GM18867 (cell line): ENCODE results near the gene C6orf89.
"Not testable (repeated sequence)": the region's sequence is repeated elsewhere in the genome, so short reads cannot be mapped to it uniquely, and the experiment has no call there.

Experiments used
- ATAC-seq: cut with Tn5 transposase; IDR thresholded peaks from one replicate; pipeline ENCODE4 v1.9.1; 2021; ENCODE audit warnings: mild to moderate bottlenecking, moderate library complexity; ENCODE audit not compliant: unreplicated experiment

Gene C6orf89

DNA sequence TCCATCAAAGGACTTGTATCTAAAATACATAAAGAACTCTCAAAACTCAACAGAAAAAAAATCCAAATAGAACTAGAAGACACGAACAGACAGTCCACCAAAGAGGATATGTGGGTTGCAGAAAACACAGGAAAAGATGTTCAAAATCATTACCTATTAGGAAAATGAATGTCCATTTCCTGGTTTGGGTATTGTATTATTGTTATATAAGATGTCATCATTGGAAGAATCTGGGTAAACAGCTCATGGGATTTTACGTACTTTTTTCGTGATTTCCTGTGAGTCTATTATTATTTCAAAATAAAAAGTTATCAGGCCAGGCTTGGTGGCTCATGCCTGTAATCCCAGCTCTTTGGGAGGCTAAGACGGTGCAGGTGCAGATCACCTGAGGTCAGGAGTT is 59.5 kb downstream of the C6orf89 start:
- ATAC-seq, result no peak

DNA sequence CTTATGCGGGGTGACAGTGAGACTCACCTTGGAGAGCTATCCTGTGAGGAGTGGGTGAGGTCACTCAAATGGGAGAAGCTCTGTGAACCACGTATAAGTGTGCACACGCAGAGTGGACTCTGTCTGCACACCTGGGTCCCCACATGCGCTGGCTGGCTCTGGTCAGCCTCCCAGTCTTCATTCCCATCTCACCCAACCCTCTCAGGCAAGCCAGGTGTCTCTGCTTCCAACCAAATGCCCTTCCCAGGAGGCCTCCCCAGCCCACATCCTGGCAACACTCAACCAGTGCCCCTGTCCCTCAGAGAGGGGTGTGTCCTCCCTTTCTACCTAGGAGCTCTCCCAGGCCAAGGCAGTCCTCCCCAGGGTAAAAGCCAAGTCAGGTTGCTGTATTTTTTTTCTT is 60.8 kb downstream of the C6orf89 start:
- no peak for ATAC-seq

GRCh38 chr6:36947570-36948351 is 62.0 kb downstream of the C6orf89 start:
- ATAC-seq, result no peak

- not testable (repeated sequence) for ATAC-seq
Observed at GRCh38 chr6:36949076-36949475, 63.3 kb downstream of the C6orf89 start.

DNA sequence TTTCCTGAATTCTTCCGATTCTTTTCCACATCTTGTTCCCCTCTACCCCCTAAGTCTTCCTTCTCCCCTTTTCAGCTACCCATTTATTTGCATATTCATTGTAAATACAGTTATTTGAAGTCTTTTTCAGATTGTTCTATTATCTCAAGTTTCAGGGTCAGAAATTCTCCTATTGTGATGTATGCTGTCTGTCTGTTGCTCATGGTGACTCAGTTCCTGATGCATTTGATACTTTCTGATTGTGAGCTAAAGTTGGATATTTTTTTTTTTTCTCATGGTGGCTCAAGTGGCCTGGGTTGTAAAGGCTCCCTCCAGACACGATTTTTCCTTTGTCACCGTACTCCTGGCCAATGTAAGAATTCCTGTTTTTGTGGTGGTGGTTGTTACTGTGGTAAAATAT is 63.9 kb downstream of the C6orf89 start:
- no peak for ATAC-seq

- ATAC-seq, result no peak
Observed at GRCh38 chr6:36953931-36954261, 68.1 kb downstream of the C6orf89 start.

DNA sequence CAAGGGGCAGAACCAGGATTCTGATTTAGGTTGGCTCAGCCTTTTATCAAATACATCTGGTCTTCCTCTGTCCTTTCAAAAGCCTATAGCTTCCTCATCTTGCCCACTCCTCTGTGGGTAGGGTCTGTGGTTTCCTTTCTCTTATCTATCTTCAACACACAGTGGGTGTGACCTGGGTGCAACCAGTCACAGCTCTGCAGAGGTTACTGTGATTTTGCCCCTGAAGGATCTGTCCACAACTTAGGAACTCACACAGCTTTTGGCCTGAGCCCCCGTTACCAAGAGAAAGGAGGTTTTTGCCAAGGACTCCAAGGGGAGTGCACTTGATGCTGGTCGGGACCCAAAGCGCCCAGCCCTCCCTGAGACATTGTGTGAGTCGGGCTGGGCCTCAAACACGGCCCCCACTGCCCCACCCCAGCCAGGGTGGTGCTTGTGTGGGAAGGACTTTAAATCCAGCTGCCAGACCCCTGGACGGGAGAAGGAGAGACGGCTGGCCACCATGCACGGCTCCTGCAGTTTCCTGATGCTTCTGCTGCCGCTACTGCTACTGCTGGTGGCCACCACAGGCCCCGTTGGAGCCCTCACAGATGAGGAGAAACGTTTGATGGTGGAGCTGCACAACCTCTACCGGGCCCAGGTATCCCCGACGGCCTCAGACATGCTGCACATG is 68.6 kb downstream of the C6orf89 start, which contains the start of gene PI16:
Gene PI16 (plus strand): TSS at position 477 of the 670 bp plus-strand sequence. CDS start 23 bp downstream, at position 500.
- no peak for ATAC-seq

DNA sequence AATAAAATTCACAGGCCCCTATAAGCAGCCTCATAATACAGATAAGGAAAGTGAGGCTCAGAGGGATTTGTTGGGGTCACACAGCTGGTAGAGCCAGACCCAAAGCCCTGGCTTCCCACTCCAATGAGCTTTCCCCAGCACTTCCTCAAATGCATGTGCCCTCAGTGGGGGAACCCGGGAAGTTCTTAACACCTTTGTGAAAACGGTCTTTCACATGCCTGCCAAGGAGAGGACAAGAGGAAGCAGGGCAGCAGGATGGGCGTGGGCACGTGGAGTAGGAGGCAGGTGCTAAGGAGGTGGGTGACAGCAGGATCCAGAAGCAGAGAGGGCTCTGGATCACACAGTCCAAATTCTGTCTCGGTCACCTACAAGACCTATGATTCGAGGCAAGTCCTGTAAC is 69.4 kb downstream of the C6orf89 start:
- no peak for ATAC-seq

GRCh38 chr6:36955671-36956445 is 70.1 kb downstream of the C6orf89 start:
- ATAC-seq, result no peak

DNA sequence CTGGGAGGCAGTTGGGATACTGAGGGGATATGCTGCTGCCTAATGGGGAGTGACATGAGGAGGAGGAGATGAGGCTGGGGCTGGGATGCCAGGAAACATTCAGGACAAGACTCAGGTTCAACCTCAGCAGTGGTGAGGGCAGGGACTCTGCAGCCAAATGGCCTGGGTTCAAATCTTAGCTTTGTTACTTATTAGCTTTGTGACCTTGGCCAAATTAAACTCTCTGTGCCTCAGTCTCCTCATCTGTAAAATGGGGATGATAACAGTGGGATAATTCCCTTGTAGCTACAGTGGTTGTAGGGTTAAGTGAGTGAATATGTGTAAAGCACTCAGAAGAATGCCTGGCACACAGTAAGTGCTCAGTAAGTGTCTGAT is 70.7 kb downstream of the C6orf89 start:
- ATAC-seq, result no peak

GRCh38 chr6:36957773-36958271 is 72.1 kb downstream of the C6orf89 start:
- no peak for ATAC-seq

GRCh38 chr6:36958775-36959554 is 73.2 kb downstream of the C6orf89 start:
- no peak for ATAC-seq

DNA sequence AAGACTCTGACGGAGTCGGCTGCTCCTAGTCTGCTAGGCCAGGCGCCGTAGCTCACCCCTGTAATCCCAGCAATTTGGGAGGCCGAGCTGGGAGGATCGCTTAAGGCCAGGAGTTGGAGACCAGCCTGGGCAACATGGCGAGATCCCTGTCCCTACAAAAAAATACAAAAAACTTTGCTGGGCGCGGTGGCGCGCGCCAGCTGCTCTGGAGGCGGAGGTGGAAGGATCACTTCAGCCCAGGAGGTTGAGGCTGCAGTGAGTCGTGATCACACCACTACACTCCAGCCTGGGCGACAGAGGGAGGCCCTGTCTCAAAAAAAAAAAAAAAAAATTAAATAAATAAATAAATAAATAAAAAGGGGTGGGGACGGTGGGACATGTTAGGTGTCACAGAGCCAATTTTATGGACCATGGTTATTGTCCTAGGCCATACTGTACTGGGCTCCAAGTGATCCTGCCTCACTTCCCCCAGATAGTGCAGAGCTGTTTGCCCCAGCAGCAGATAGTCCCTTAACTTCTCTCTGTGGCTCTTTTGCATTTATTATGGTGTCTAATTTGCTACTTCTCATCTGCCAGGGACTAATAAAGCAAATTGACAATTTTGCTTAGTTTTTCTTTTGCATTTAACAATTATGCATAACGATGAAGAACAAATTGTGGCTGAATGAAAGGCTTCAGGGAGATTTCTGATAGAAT is 74.0 kb downstream of the C6orf89 start:
- no peak for ATAC-seq

- no peak for ATAC-seq
Observed at GRCh38 chr6:36961441-36962435, 76.0 kb downstream of the C6orf89 start.

DNA sequence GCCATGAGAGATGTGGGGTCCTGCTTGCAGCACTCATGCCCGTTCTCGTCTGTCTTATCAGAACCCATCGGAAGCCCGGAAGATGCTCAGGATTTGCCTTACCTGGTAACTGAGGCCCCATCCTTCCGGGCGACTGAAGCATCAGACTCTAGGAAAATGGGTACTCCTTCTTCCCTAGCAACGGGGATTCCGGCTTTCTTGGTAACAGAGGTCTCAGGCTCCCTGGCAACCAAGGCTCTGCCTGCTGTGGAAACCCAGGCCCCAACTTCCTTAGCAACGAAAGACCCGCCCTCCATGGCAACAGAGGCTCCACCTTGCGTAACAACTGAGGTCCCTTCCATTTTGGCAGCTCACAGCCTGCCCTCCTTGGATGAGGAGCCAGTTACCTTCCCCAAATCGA is 77.1 kb downstream of the C6orf89 start:
- ATAC-seq, result no peak

- ATAC-seq, result no peak
Observed at GRCh38 chr6:36963451-36964290, 77.9 kb downstream of the C6orf89 start.

- ATAC-seq, result no peak
Observed at GRCh38 chr6:36964349-36964748, 78.6 kb downstream of the C6orf89 start.

- no peak for ATAC-seq
Observed at GRCh38 chr6:36964908-36965307, 79.2 kb downstream of the C6orf89 start.
